HepG2 (cell line): ENCODE results near the gene PLCB4. TPM values are rescaled to one million over a fixed set of nuclear protein-coding genes. Genes with fewer than 3 reads are reported as not detected.

Experiments used
- ATAC-seq: fragments of 200-7000 bp; cut with Tn5 transposase; 3 replicates; pipeline ENCODE4 v1.9.1; 2020; ENCODE audit warnings: mild to moderate bottlenecking, moderate library complexity
- BruUV-seq: library from RNA; stranded (reverse); fragments of 400-500 nt; replicated peaks from 2 replicates; lab custom pipeline; 2021; lab: Mats Ljungman, UMichigan
- CTCF ChIA-PET: fragments of 300-600 bp; formaldehyde crosslinking; extraction: SDS; loops from one replicate; lab custom pipeline; 2021; ENCODE audit warnings: low total read pairs, inconsistent platforms, low intra/inter-chr PET ratio; lab: Yijun Ruan, JAX
- POLR2A ChIA-PET: fragments of 350-600 bp; sonication (Branson Sonifier 250); formaldehyde crosslinking; loops from one replicate; lab custom pipeline; 2020; ENCODE audit warnings: antibody characterized with exemption, inconsistent platforms; lab: Yijun Ruan, JAX
- DNase-seq: peaks from one replicate; pipeline ENCODE4 v3.0.0-alpha.2; 2015; ENCODE audit warnings: low spot score
- FAIRE-seq: peaks from 3 replicates; lab custom pipeline; 2011; peaks lifted over from hg19 to GRCh38; lab: Jason Lieb, UNC
- H2AFZ ChIP-seq: one replicate; pipeline ENCODE4 v1.6.1; 2011; ENCODE audit warnings: low read length, inconsistent platforms
- H3K27ac ChIP-seq: fragments of 300-600 bp; 3 replicates; pipeline ENCODE4 v1.8.0; 2011; ENCODE audit warnings: mixed run types, mild to moderate bottlenecking, mixed read lengths, low read length, inconsistent platforms; ENCODE audit not compliant: insufficient read depth; ENCODE audit errors: extremely low read length
- H3K27me3 ChIP-seq, 2 experiments: fragments of 200-600 bp in 1 of 2; 2 replicates in 1 of 2; 3 replicates in 1 of 2; pipeline versions ENCODE4 v1.6.0 to v1.8.0; 2011; ENCODE audit warnings: low read length in 2 of 2, mild to moderate bottlenecking in 2 of 2, moderate library complexity in 2 of 2, inconsistent platforms in 1 of 2; ENCODE audit not compliant: insufficient read depth in 2 of 2, control insufficient read depth in 1 of 2
- H3K36me3 ChIP-seq, 2 experiments: fragments of 200-600 bp in 1 of 2; replicated peaks in 1 of 2; 2 replicates in 1 of 2; 3 replicates in 1 of 2; pipeline versions ENCODE4 v1.5.1 to v1.8.0; 2011; ENCODE audit warnings: low read length in 2 of 2, inconsistent platforms in 1 of 2; ENCODE audit not compliant: insufficient read depth in 2 of 2, control insufficient read depth in 1 of 2
- H3K4me1 ChIP-seq: 2 replicates; pipeline ENCODE4 v1.5.1; 2012; ENCODE audit warnings: low read length, inconsistent platforms; ENCODE audit not compliant: insufficient read depth
- H3K4me2 ChIP-seq: 2 replicates; pipeline ENCODE4 v1.6.0; 2011; ENCODE audit warnings: low read depth, low read length, inconsistent platforms
- H3K4me3 ChIP-seq, 3 experiments: fragments of 200-600 bp in 1 of 3; sonication (generic), shearing (Covaris generic) in 1 of 3; replicated peaks in 1 of 3; 2 replicates each; pipeline ENCODE4 v1.5.1; 2011 to 2016; ENCODE audit warnings: low read length in 3 of 3, inconsistent platforms in 2 of 3, low read depth in 2 of 3, mild to moderate bottlenecking in 2 of 3, control low read depth in 1 of 3, mixed read lengths in 1 of 3; ENCODE audit not compliant: insufficient read depth in 1 of 3
- H3K79me2 ChIP-seq: one replicate; pipeline ENCODE4 v1.6.1; 2011; ENCODE audit warnings: low read length, inconsistent platforms; ENCODE audit not compliant: insufficient read depth
- H3K9ac ChIP-seq: 2 replicates; pipeline ENCODE4 v1.6.0; 2011; ENCODE audit warnings: mild to moderate bottlenecking, low read depth, low read length, inconsistent platforms; ENCODE audit not compliant: insufficient read depth
- H3K9me3 ChIP-seq: 2 replicates; pipeline ENCODE4 v1.5.1; 2012; ENCODE audit warnings: mild to moderate bottlenecking, low read length
- H4K20me1 ChIP-seq: 2 replicates; pipeline ENCODE4 v1.6.0; 2011; ENCODE audit warnings: inconsistent platforms, mild to moderate bottlenecking, low read length, moderate library complexity; ENCODE audit not compliant: insufficient read depth
- BORCS8-MEF2B ChIP-seq: sonication (generic); formaldehyde crosslinking; IDR thresholded peaks from 2 replicates; pipeline ENCODE4 v1.8.0; 2022; ENCODE audit warnings: mild to moderate bottlenecking, missing genetic modification reagents
- CENPT ChIP-seq: sonication (generic); formaldehyde crosslinking; IDR thresholded peaks from 2 replicates; pipeline ENCODE4 v1.8.0; 2022; ENCODE audit warnings: low read depth, mild to moderate bottlenecking, moderate library complexity, missing genetic modification reagents
- IRF2 ChIP-seq: IDR thresholded peaks from 2 replicates; pipeline ENCODE4 v1.6.1; 2018; ENCODE audit warnings: missing genetic modification reagents, missing compliant biosample characterization
- MAFK ChIP-seq, 2 experiments: IDR thresholded peaks in 1 of 2; conservative IDR thresholded peaks in 1 of 2; 2 replicates each; pipeline ENCODE4 v1.6.1; 2011; ENCODE audit warnings: improper control_type of control experiment in 2 of 2, low read length in 2 of 2
- REPIN1 ChIP-seq: sonication (generic); formaldehyde crosslinking; IDR thresholded peaks from 2 replicates; pipeline ENCODE4 v1.8.0; 2022; ENCODE audit warnings: missing genetic modification reagents, low read depth, mild to moderate bottlenecking, borderline replicate concordance
- ZMAT5 ChIP-seq: sonication (generic); formaldehyde crosslinking; IDR thresholded peaks from 2 replicates; pipeline ENCODE4 v1.5.0; 2020; ENCODE audit warnings: mild to moderate bottlenecking, low read depth, missing genetic modification reagents, borderline replicate concordance
- ZNF605 ChIP-seq: sonication (generic); formaldehyde crosslinking; IDR thresholded peaks from 2 replicates; pipeline ENCODE4 v1.8.0; 2022; ENCODE audit warnings: mild to moderate bottlenecking, missing genetic modification reagents
- ZNF674 ChIP-seq: sonication (generic); formaldehyde crosslinking; IDR thresholded peaks from 2 replicates; pipeline ENCODE4 v1.5.0; 2020; ENCODE audit warnings: low read depth, mild to moderate bottlenecking, missing genetic modification reagents
- ZNF790 ChIP-seq: sonication (generic); formaldehyde crosslinking; IDR thresholded peaks from 2 replicates; pipeline ENCODE4 v1.8.0; 2022; ENCODE audit warnings: missing genetic modification reagents, mild to moderate bottlenecking, borderline replicate concordance
- WGBS: methylation state at CpG from one replicate; pipeline ENCODE4 v1.1.6; 2017; ENCODE audit warnings: low lambda C conversion rate; 5-methylcytosine and 5-hydroxymethylcytosine counted together
- in situ Hi-C: cut with HindIII; loops from 2 replicates; pipeline ENCODE4 v1.10.0; 2017; ENCODE audit warnings: low pct_unique_long_range_greater_than_20kb; ENCODE audit not compliant: extremely low pct_ligation_motif_present
- intact Hi-C: fragments of 100-400 bp; cut with micrococcal nuclease; formaldehyde crosslinking; loops from one replicate; pipeline ENCODE4 v1.10.0; 2022; ENCODE audit not compliant: unreplicated experiment
- polyA plus RNA-seq, 8 experiments: library from polyadenylated mRNA; depleted of rRNA in 3 of 8; stranded (reverse) in 7 of 8; unstranded in 1 of 8; fragments of >200 nt; fragmentation: Illumina TruSeq in 4 of 8; extraction: Trizol in 4 of 8; gene quantifications; 2 replicates each; pipeline versions ENCODE4 v1.2.1 to v1.2.3, GENCODE V29; 2011 to 2016; ENCODE audit warnings: low read depth in 4 of 8, missing spikeins in 1 of 8, mixed read lengths in 1 of 8; ENCODE audit not compliant: insufficient read depth in 1 of 8
- total RNA-seq, 5 experiments: library from RNA; depleted of rRNA; stranded (reverse); fragments of >200 nt; fragmentation: Illumina TruSeq; extraction: Trizol; gene quantifications; 2 replicates each; pipeline ENCODE4 v1.2.3, GENCODE V29; 2016; ENCODE audit warnings: low read depth in 1 of 5

Gene PLCB4
- total and polyA plus RNA-seq, 2 of the 13 experiments (the other 11 are each of a cell fraction or from before 2014, with no cell fraction given): 0.01 TPM; not detected in 1

GRCh38 chr20:9088556-9088955, 19.7 kb downstream of the PLCB4 start (continued):
- TF ChIP-seq ZNF790 (CRISPR knock-in tag) (no peak), ZNF605 (CRISPR knock-in tag) (no peak), BORCS8-MEF2B (CRISPR knock-in tag) (no peak)
- TF ChIP-seq, all 625 proteins: peak for 0

- Histone ChIP-seq H2AFZ (no peak overlapping the region), H3K4me2 (no peak overlapping the region), H3K4me1 (no peaks in the 10 kb centered on the region), H3K27ac (no peak overlapping the region), H3K79me2 (no peaks in the 10 kb centered on the region), H3K27me3 (no peaks in the 10 kb centered on the region), H3K4me3 (no peak overlapping the region), H3K36me3 (no peaks in the 10 kb centered on the region), H3K9me3 (no peaks in the 10 kb centered on the region), H4K20me1 (no peaks in the 10 kb centered on the region), H3K9ac (no peak overlapping the region)
- ATAC-seq (no peak), FAIRE-seq (no peak), DNase-seq (no peak)
- TF ChIP-seq MAFK (conservative IDR thresholded peaks at IDR 0.05 in 1 of 2, IDR thresholded peaks at IDR 0.05 in 1 of 2; ENCODE audit: low read length in 2 of 2) (no peak), ZNF674 (CRISPR knock-in tag) (no peak), ZMAT5 (CRISPR knock-in tag) (no peak), REPIN1 (CRISPR knock-in tag) (no peak), CENPT (CRISPR knock-in tag) (no peak), IRF2 (CRISPR knock-in tag) (no peak)
- in situ Hi-C loops: no loop called here
- CTCF ChIA-PET: no interaction called here
- intact Hi-C loops: no loop called here
- 9% methylated on average over 3 of the region's 3 CpGs for WGBS
- BruUV-seq: no TSS peak
- POLR2A ChIA-PET: no interaction called here
These were observed 23.2 kb downstream of the PLCB4 start for GRCh38 chr20:9092113-9092512.
